ENCODE data around the gene ARHGAP19. TPM values are rescaled to one million over a fixed set of nuclear protein-coding genes. Genes with fewer than 3 reads are reported as not detected.

The ARHGAP19 gene, protein sequence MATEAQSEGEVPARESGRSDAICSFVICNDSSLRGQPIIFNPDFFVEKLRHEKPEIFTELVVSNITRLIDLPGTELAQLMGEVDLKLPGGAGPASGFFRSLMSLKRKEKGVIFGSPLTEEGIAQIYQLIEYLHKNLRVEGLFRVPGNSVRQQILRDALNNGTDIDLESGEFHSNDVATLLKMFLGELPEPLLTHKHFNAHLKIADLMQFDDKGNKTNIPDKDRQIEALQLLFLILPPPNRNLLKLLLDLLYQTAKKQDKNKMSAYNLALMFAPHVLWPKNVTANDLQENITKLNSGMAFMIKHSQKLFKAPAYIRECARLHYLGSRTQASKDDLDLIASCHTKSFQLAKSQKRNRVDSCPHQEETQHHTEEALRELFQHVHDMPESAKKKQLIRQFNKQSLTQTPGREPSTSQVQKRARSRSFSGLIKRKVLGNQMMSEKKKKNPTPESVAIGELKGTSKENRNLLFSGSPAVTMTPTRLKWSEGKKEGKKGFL
- total RNA-seq, result 10 to 100 TPM; 42.3 to 53.2 TPM

DNA sequence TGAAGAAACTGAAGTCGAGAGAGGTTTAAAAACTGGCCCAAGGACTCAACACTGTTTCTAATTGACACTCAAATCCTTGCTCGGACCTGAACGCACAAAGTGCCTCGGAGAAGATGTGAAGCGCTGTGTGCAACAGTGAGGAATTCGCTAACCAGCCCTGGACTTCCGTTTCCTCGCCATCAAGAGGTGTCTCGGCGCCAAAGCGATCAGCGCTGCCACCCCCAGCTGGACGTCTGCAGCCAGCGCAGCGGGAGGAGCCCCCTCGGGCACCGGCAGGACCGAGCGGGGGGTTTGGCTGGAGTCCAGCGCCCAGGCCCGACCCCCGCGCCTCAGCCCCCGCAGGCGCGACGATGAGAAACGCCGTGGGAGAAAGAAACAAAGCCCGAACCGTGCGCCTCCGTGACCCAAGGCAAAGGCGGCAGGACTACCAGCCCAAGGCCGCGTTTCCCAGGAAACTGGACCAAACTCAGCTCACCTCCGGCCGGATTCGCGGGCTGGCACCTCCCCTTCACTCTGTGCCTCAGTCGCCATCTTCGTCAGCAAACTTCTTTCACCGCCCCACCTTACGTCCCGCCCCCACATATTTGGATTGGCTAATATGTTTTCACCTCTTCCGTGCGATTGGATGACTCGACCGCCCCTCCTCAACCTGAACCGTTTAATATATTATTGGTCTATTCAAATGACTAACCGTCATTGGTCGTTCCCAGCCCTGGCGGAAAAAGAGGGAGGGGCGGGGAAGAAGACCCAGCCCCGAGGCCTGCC lies at the start of gene ARHGAP19:
ARHGAP19 (minus strand) TSS at position 541 of the 765 bp plus-strand sequence; CDS start at position 531, 10 bp downstream.
- peak; percentile 99 for ATAC-seq
- Mint-ChIP-seq H3K9me3 (no peaks in the 10 kb centered on the region), H3K4me3 (peak within 1 kb of the TSS; percentile 88), H3K4me1 (ENCODE audit: low read depth) (peaks cover 16% of the 10 kb centered on the region), H3K27me3 (peaks cover 2% of the 10 kb centered on the region), H3K36me3 (ENCODE audit: low read depth) (peaks cover 8% of the 10 kb centered on the region), H3K27ac (peak within 1 kb of the TSS; percentile 87)
- TF ChIP-seq, protein P1, sequence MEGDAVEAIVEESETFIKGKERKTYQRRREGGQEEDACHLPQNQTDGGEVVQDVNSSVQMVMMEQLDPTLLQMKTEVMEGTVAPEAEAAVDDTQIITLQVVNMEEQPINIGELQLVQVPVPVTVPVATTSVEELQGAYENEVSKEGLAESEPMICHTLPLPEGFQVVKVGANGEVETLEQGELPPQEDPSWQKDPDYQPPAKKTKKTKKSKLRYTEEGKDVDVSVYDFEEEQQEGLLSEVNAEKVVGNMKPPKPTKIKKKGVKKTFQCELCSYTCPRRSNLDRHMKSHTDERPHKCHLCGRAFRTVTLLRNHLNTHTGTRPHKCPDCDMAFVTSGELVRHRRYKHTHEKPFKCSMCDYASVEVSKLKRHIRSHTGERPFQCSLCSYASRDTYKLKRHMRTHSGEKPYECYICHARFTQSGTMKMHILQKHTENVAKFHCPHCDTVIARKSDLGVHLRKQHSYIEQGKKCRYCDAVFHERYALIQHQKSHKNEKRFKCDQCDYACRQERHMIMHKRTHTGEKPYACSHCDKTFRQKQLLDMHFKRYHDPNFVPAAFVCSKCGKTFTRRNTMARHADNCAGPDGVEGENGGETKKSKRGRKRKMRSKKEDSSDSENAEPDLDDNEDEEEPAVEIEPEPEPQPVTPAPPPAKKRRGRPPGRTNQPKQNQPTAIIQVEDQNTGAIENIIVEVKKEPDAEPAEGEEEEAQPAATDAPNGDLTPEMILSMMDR (IDR thresholded peaks at IDR 0.05), result no peak
- POLR2A ChIA-PET, result interaction anchor here (0.8 to 2.5 kb wide), 3 partner anchors 27 to 41 kb away, joined by 3 to 17 read pairs (median 8); partner anchors contain the start of gene FRAT1
- peak; percentile 98 for DNase-seq
- CTCF ChIA-PET, result interaction anchor here (1.2 to 1.9 kb wide), 2 partner anchors 14 to 57 kb away, joined by 3 to 15 read pairs; no protein-coding TSS in a partner anchor
- intact Hi-C loops (cut with micrococcal nuclease), result no loop called here

DNA sequence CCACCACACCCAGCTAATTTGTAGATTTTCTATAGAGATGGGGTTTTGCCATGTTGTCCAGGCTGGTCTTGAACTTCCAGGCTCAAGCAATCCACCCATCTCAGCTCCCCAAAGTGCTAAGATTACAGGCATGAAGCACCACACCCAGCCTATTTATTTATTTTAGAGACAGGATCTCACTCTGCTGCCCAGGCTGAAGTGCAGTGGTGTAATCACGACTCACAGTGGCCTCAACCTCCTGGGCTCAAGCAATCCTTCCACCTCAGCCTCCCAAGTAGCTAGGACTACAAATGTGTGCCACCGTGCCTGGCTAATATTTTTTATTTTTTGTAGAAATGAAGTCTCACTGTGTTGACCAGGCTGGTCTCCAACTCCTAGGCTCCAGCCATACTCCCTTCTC lies 49.0 kb upstream of the ARHGAP19 start:
- no peak overlapping the region for H3K27ac Mint-ChIP-seq
- intact Hi-C loops (cut with micrococcal nuclease), result no loop called here
- no peaks in the 10 kb centered on the region for H3K27me3 Mint-ChIP-seq
- DNase-seq, result no peak
- no peaks in the 10 kb centered on the region for H3K36me3 Mint-ChIP-seq (ENCODE audit: low read depth)
- H3K4me1 Mint-ChIP-seq (ENCODE audit: low read depth), result peaks cover 3% of the 10 kb centered on the region
- no peak for ATAC-seq
- no peaks in the 10 kb centered on the region for H3K9me3 Mint-ChIP-seq
- TF ChIP-seq, protein P1 (IDR thresholded peaks at IDR 0.05), result no peak
- H3K4me3 Mint-ChIP-seq, result no peak overlapping the region
- CTCF ChIA-PET, result interaction anchor here (1.1 to 2.1 kb wide), 2 partner anchors 9 to 63 kb away, joined by 3 to 7 read pairs; no protein-coding TSS in a partner anchor
- POLR2A ChIA-PET, result no interaction called here

DNA sequence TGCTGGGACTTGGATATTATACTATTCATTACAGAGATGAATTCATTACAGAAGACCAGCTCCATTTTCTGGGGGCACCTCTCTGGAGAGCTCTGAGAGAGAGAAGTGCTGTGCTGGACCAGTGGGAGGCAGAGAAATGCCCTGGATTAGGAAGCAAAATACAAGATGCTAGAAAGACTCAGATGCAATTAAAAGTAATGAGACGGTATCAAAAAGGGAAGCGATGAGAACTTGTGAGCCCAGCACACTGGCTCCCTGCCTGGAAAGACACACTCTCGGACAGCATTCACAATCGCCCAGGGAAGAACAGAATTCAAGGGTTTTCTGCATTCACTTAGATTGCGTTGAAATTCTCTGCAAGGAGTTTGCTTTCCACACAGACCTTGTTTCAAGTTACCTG lies 45.6 kb upstream of the ARHGAP19 start:
- H3K27me3 Mint-ChIP-seq, result no peaks in the 10 kb centered on the region
- DNase-seq (no peak), ATAC-seq (no peak)
- H3K27ac Mint-ChIP-seq, result no peak overlapping the region
- ChIA-PET POLR2A (no interaction called here), CTCF (no interaction called here)
- intact Hi-C loops (cut with micrococcal nuclease), result no loop called here
- H3K4me3 Mint-ChIP-seq, result no peak overlapping the region
- H3K36me3 Mint-ChIP-seq (ENCODE audit: low read depth), result no peaks in the 10 kb centered on the region
- TF ChIP-seq, protein P1 (IDR thresholded peaks at IDR 0.05), result no peak
- H3K4me1 Mint-ChIP-seq (ENCODE audit: low read depth), result peaks cover 12% of the 10 kb centered on the region
- no peaks in the 10 kb centered on the region for H3K9me3 Mint-ChIP-seq

- ATAC-seq (no peak), DNase-seq (no peak)
- H3K4me3 Mint-ChIP-seq, result no peak overlapping the region
- no peak overlapping the region for H3K27ac Mint-ChIP-seq
- ChIA-PET CTCF (no interaction called here), POLR2A (no interaction called here)
- TF ChIP-seq, protein P1 (IDR thresholded peaks at IDR 0.05), result no peak
- no peaks in the 10 kb centered on the region for H3K36me3 Mint-ChIP-seq (ENCODE audit: low read depth)
- no peaks in the 10 kb centered on the region for H3K27me3 Mint-ChIP-seq
- intact Hi-C loops (cut with micrococcal nuclease), result no loop called here
- no peaks in the 10 kb centered on the region for H3K9me3 Mint-ChIP-seq
- peaks cover 21% of the 10 kb centered on the region for H3K4me1 Mint-ChIP-seq (ENCODE audit: low read depth)
Measured at GRCh38 chr10:97336942-97337831, 44.8 kb upstream of the ARHGAP19 start.

All from activated CD8-positive, alpha-beta T cell treated with anti-CD3 and anti-CD28 coated beads for 36 hours (primary cell).